Measurements from ENCODE around the gene GOLIM4.
A peak's percentile ranks its signal among the peaks of the same experiment; 100 is the strongest.
"Not testable (repeated sequence)": the region's sequence is repeated elsewhere in the genome, so short reads cannot be mapped to it uniquely, and the experiment has no call there.

GOLIM4 gene, protein sequence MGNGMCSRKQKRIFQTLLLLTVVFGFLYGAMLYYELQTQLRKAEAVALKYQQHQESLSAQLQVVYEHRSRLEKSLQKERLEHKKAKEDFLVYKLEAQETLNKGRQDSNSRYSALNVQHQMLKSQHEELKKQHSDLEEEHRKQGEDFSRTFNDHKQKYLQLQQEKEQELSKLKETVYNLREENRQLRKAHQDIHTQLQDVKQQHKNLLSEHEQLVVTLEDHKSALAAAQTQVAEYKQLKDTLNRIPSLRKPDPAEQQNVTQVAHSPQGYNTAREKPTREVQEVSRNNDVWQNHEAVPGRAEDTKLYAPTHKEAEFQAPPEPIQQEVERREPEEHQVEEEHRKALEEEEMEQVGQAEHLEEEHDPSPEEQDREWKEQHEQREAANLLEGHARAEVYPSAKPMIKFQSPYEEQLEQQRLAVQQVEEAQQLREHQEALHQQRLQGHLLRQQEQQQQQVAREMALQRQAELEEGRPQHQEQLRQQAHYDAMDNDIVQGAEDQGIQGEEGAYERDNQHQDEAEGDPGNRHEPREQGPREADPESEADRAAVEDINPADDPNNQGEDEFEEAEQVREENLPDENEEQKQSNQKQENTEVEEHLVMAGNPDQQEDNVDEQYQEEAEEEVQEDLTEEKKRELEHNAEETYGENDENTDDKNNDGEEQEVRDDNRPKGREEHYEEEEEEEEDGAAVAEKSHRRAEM

DNA sequence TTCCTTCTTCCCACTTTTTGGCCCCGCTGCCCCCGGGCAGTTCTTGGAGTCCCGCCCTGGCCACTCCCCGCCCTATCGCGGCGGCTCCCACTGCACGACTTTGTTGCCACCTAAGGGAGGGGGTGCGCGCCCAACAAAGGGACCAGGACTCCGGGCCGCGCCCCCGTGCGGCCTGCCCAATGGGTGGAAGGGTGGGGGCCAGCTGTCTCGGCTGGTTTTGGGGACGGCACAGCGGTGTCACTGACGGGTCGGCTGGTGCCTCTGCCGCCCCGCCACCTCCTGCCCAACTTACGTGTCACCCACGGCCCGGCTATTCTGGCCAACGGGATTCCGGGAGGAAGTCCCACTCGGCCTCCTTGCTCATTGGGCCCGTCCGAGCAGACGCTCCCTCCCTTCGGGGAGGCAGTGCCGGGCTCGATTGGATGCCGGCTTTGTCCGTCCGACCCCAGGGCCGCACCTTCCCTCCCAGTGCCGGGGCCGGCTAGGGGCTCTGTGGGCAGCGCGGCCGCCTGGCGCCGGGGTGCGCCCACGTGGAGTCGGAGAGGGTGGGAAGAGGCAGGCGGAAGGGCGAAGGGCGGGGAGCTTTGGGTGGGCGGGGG is at the start of gene GOLIM4:
GOLIM4 (minus strand) TSS at position 314 of the 599 bp plus-strand sequence. CDS start 639 bp downstream, outside the sequence.
- DNase-seq (ENCODE audit: low read depth in 4 of 4, low spot score in 1 of 4): peak in 2 of 4 experiments; percentile 26 to 36

DNA sequence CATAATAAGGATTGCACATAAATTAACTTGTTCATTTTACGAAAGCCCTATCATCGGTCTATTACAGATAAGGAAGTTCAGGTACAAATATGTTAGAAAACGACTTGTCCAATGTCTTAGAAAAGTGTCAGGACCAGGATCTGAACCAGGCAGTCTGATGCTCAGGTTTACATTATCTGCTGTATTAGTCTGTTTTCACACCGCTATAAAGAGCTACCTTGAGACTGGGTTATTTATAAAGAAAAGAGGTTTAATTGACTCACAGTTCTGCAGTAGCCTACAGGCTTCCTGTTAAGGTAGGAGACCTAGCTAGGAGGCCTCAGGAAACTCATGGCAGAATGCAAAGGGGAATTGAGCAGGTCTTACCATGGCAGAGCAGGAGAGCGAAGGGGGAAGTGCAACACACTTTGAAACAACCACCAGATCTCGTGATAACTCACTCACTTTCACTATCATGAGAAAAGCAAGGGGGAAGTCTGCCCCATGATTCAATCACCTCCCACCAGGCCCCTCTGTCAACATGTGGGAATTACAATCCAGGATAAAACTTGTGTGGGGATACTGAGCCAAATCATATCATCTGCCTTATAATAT is 45.8 kb upstream of the GOLIM4 start:
- DNase-seq (ENCODE audit: low read depth in 4 of 4, low spot score in 1 of 4): no peak

DNA sequence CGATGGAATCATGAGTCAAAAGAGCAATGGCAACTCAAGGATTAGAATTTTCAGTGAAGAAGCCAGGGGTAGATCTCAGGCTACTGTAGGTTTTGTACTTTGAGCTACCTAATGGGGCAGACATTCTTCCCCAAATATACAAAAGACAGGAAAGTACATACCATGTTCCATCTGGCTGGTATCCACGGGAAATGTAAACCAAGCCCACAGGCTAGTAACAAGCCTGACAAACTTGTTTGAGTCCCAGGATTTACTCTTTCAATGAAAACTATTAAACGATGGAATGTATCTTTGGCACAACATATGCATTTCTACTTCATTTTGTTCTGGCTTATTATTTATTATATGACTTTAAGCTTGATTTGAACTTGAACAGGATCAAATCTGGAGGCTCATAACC is 44.2 kb upstream of the GOLIM4 start:
- no peak for DNase-seq (ENCODE audit: low read depth in 4 of 4, low spot score in 1 of 4)

DNA sequence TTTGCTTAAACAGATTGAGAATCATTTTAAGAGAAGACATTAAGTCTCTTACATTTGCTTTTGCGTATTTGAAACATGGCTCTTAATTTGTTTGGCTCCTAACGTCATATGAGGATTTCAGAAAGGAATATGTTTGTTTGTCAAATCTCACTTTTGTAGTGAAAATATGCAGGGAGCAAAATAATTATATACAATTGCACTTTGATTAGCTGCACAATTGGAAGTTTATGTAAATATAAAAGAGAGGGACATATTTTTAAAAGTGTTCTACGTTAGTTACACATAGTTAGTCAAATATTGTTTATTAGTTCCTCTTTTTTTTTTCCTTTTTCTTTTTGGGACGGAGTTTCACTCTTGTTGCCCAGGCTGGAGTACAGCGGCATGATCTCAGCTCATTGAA is 42.7 kb upstream of the GOLIM4 start:
- DNase-seq (ENCODE audit: low read depth in 4 of 4, low spot score in 1 of 4): no peak

DNA sequence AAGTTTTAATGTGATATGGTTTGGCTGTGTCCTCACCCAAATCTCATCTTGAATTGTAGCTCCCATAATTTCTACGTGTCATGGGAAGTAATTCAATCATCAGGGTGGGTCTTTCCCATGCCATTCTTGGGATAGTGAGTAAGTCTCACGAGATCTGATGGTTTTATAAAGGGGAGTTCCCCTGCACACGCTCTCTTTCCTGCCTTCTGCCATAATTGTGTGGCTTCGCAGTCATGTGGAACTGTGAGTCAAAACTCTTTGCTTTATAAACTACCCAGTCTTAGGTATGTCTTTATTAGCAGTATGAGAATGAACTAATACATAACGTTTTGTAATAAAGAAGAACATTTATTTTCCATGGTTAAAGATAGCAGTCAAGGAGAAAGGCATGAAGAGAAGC is 39.2 kb upstream of the GOLIM4 start:
- DNase-seq (ENCODE audit: low read depth in 4 of 4, low spot score in 1 of 4): no peak

DNA sequence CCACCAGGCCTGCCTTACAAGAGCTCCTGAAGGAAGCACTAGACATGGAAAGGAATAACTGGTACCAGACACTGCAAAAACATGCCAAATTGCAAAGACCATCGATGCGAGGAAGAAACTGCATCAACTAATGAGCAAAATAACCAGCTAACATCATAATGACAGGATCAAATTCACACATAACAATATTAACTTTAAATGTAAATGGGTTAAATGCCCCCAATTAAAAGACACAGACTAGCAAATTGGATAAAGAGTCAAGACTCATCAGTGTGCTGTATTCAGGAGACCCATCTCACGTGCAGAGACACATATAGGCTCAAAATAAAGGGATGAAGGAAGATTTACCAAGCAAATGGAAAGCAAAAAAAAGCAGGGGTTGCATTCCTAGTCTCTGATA is 34.5 kb upstream of the GOLIM4 start:
- DNase-seq (ENCODE audit: low read depth in 4 of 4, low spot score in 1 of 4): not testable (repeated sequence)

DNA sequence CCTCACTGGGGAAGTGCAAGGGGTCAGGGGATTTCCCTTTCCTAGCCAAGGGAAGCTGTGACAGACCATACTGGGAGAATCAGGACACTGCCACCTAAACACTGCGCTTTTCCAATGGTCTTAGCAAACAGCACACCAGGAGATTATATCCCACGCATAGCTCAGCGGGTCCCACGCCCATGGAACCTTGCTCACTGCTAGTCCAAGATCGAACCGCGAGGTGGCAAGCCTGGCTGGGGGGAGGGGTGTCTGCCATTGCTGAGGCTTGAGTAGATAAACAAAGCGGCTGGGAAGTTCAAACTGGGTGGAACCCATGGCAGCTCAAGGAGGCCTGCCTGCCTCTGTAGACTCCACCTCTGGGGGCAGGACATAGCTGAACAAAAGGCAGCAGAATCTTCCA is 32.7 kb upstream of the GOLIM4 start:
- not testable (repeated sequence) for DNase-seq (ENCODE audit: low read depth in 4 of 4, low spot score in 1 of 4)

DNA sequence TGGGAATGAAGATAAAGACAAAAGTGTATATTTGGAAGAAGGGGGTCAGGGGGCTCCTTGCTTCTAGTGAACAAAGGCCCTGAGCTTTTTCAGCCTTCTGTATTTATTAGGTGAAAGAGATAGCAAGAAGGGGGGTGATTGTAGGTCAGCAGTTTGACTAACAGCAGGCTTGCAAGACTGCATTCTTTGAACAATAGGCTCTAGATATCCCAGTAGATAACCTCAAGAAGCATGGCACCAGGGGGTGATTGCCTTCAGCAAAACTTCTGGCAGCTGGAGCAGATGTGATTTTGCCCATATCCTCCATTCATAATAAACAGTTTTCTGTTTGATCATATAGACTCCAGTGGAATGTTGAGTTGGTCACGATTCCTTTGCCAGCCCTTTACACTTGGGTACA is 31.7 kb upstream of the GOLIM4 start:
- no peak for DNase-seq (ENCODE audit: low read depth in 4 of 4, low spot score in 1 of 4)

DNA sequence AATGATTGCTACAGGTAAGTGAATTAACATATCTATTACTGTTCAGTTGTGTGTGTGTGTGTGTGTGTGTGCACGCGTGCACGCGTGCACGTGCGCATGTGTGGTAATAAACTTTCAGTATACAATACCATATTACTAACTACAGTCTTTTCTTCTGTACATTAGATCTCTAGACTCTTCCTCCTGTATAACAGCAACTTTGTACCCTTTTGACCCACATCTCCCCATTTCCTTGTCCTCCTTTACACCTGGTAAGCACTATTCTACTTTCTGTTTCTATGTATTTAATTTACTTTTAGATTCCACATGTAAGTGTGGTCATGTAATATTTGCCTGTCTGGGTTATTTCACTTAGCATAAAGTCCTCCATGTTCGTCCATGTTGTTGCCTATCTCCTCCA is 29.1 kb upstream of the GOLIM4 start:
- DNase-seq (ENCODE audit: low read depth in 4 of 4, low spot score in 1 of 4): no peak

DNA sequence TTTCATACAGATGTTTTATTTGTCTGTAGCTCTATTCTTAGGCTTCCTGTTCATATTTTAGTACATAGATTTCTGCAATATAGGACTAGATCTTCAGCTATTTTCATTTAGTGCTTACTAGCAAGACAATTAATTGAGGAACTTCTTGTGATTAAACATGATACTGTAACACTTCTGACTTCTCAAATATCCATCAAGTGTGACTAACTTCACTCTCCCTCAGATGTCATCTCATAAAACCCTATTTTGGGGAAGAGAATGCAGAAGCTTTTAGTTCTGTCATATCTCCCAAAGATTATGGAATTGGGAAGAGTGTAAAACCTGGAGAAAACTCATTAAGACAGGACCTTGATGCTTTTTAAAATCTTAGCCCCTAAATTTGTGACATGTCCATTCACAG is 28.6 kb upstream of the GOLIM4 start:
- DNase-seq (ENCODE audit: low read depth in 4 of 4, low spot score in 1 of 4): no peak

DNA sequence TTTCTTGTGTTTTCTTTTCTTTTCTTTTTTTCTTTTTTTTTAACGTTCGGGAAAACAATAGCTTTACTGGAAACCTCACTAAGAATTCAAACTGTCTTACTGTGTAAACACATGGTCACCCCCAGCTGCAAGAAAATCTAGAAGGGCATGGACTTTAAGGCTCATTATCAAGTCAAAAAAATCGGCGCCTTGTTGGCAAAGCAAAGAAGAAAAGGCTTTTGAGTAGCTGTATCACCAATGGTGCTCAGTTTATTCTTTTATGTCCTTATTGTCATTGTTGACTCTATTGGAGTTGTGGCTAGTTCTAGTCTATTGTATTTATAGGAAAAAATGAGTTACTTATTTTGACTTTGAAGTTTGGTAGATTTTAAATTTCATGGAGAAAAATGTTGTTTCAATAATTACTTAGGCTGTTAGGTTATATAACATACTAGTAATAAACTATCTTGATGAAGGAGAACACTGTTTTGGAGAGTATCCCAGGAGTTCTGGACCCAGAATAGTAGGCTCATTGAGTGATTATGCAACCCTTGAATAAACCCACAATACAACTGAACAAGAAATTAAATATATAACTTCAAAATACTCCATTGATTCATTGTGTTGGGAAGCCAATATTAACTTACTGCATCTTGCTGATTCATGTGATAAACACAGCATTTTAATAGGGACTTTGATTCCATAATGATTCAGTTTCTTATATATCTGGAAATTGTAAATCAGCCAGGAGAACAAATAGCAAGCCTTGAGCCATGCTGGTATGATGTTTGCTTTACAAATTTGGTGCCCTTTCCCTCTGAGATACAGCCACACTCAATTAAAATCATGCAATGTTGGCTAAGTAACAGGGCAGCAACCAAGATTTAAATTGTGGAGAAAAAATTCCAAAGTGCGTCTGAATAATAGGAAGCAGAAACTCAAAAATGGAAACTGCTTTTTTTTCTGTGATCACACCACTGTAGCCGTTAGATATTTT is 27.8 kb upstream of the GOLIM4 start:
- no peak for DNase-seq (ENCODE audit: low read depth in 4 of 4, low spot score in 1 of 4)

DNA sequence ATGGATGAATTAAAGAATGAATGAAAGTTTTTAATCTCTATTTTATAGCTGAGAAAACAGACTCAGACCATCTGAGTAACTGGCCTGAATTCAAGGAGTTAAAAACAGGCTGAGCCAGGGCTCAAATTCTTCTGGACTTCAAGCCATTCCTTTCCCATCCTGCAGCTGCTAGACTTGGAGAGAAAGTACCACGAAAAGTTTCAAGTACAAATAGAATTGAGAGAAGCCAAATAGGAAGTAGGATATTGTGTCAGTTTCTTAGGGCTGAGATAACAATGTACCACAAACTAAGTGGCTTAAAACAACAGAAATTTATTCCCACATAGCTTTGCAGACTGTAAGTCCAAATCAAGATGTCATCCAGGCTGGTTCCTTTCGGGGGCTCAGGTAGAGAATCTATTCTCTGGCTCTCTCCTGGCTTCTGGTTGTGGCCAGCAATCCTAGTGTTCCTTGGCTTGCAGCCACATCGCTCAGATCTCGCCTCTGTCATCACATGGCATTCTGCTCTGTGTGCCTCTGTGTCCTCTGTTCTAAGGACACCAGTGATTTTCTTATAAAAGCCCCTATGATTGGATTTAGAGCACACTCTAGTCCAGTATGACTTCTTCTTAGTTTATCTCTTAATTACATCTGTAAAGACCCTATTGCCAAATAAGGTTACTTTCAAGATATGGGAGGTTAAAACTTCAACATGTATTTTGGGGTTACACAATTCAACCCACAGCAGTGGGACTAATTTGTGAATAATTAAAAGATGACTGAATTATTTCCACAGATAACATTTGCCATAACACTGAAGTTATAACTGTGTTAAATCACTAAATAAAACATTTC is 25.7 kb upstream of the GOLIM4 start:
- no peak for DNase-seq (ENCODE audit: low read depth in 4 of 4, low spot score in 1 of 4)

DNA sequence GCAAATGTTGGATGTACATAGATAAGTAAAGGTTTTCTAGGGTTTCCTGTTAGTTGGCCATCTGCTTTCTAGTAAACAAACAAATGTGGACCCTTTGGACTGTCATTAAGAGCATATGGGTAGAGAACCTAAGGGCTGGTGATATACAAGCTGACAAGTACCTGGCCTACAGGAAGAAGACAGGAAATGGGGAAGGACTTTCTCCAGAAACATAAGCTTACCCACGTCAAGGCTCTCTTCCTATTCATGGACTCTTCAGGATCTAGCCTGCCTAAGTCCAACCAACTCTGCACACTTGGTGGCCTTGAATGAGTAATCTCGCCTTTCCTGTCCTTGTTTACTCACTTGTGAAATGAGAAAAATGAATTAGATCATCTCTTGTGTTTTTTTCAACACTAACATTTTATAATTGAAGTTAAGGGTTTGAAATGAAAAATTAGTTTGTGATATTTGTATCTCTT is 22.2 kb upstream of the GOLIM4 start:
- no peak for DNase-seq (ENCODE audit: low read depth in 4 of 4, low spot score in 1 of 4)

DNA sequence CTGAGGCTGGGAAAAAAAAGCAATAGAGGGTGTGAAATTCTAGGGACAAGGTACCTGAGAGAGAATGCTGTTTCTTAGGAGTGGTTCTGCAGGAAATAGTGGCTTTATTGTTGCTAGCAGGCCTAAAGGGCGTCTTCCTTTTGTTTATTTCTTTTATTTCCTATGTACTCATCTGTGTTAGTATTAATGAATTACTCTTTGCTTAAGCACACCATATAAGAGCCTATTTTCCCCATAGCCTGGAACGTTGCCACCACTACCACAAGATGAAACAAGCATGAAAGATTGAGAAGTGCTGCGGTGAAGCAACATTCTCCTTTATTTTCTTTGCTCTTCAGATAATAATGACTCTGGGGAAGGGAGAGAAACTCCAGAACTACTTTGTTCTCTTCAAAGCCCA is 21.3 kb upstream of the GOLIM4 start:
- DNase-seq (ENCODE audit: low read depth in 4 of 4, low spot score in 1 of 4): no peak

DNA sequence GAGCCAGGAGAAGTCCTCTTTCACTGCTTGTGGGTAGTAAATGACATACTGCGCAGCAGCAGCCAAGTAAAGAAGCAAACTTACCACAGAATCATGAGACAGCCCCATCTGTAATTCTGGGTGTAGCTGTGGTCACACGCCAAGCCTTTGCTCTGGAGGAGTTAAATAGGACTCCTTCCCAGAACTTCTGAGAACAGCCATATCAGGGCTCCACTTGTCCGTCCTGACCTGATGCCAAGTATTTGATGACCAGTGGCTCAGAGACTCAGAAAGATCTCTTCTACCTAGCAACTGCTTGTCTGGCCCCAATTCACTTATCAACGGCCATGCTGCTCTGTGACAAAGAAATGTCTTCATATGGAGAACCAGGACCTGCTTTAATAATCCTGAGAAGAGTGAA is 20.6 kb upstream of the GOLIM4 start:
- no peak for DNase-seq (ENCODE audit: low read depth in 4 of 4, low spot score in 1 of 4)

DNA sequence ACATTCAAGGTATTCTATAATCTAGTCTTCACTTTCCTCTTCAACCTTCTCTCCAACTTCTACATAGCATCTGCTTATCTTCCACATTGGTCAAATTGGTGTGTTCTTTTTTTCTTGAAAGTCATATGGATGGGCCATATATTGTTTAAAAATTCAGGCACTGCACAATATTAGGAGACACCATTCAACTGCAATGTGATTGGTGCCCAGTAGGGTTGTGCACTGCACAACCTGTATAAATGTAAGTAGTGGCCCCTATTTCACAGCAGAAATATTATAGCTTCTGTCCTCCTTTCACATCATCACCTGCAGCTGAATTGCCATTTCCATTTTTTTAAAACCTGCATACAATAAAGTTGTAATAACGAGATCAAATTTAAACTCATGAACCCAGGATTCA is 18.1 kb upstream of the GOLIM4 start:
- DNase-seq (ENCODE audit: low read depth in 4 of 4, low spot score in 1 of 4): no peak

DNA sequence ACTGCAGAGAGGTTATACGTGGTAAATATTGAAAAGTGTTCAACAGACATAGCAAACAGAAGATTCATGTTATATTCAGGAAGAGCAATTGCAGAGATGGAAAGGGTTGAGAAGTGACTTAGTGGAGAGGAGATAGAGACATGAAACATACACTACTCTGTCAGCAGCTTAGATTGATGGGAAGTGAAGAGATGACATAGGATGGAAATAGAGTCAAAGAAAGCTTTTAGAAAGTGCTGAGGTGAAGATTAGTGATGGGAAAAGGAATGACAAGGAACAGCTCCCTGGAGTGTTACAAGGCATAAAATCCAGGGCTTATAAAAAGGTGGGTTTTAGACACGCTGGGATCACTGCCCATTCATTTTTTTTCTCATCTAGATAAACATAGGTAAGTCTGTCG is 17.2 kb upstream of the GOLIM4 start:
- no peak for DNase-seq (ENCODE audit: low read depth in 4 of 4, low spot score in 1 of 4)

DNA sequence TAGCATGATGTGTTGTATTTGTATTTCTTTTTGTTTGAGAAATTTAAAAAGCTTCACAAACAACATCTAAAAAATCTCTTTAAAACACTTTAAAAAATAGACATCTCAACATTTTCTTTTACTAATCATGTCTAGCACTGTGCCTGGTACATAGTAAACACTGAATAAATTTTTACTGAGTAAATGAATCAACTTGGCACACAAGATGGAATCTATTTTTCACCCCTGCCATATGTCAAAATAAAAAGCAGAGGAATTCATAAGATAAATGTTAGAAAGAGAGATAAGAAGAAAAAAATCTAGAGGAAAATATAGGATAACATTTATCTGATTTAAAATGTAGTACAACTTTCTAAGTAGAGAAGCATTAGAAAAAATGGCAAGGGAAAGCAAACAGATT is 8.6 kb upstream of the GOLIM4 start:
- DNase-seq (ENCODE audit: low read depth in 4 of 4, low spot score in 1 of 4): no peak

DNA sequence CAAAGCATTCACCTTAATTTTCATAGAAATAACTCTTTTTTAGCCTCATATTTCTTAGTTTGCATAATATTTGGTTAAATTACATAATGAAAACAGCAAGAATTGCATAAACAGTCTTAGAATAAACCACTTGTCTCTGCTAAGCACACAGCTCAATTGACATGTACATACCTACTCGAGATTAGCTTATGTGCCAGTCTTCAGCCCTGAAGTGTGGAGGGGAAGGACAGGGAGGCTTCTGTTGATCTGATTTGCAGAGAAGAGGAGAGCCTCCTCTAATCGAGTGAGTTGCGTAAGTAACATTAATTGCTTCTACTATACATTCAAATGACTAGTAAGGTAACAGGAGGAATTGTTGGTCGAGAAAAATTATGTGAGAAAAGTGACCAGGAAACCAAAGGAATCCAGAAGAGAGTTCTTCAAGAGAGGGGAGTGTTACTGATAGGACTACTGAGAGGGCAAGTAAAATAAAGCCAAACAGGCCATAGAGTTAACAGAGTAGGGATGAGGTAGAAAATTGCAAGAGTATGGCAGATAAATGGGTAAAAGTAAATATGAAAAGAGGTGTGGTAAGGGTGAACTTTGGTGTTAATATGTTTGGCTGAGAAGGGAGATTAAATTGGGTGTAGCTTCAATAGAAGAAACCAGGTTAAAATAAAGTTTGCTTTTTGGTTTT is 7.1 kb upstream of the GOLIM4 start:
- DNase-seq (ENCODE audit: low read depth in 4 of 4, low spot score in 1 of 4): no peak
